GM19035 (cell line): Measurements from ENCODE around the gene CDK10.

Experiments used
- ATAC-seq: cut with Tn5 transposase; IDR thresholded peaks from one replicate; pipeline ENCODE4 v1.9.1; 2021; ENCODE audit not compliant: unreplicated experiment

The CDK10 gene

DNA sequence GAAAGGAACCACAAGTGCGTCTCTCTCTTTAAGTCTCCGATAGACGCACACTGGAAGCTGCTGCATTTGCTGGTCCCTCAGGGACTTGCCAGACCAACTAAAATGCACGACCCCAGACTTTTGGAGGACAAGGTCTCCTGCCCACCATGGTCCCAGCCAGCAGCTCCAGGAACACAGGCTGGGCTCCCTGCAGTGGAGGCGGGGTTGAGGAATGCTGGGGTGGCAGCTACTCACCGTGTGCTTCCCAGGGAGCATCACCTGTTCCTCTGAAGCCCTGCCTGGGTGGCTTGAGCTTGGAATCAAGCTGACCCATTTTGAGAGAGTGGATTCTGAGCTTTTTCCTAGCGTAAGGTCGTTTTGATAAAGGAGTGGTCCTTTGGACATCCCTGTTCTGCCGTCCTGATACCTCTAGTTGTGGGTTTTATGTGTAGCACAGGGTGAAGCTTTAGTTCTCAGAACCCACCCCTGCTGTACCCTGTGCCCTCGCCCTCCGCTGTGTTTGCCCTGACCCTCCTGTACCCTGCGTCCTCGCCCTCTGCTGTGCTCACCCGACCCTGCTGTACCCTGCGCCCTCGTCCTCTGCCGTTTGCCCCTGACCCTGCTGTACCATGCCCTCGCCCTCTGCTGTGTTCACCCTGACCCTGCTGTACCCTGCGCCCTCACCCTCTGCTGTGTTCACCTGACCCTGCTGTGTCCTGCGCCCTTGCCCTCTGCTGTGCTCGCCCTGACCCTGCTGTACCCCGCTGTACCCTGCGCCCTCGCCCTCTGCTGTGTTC lies 45.8 kb downstream of the CDK10 start:
- ATAC-seq = no peak

DNA sequence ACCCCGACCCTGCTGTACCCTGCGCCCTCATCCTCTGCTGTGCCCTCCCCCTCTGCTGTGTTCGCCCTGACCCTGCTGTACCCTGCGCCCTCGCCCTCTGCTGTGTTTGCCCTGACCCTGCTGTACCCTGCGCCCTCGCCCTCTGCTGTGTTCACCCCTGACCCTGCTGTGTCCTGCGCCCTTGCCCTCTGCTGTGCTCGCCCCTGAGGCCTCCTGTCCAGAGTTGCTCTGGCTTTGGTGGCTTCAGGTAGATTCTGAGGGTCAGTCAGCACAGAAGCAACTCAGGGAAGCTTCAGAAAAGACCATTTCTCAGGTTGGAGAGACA lies 46.4 kb downstream of the CDK10 start:
- no peak for ATAC-seq

DNA sequence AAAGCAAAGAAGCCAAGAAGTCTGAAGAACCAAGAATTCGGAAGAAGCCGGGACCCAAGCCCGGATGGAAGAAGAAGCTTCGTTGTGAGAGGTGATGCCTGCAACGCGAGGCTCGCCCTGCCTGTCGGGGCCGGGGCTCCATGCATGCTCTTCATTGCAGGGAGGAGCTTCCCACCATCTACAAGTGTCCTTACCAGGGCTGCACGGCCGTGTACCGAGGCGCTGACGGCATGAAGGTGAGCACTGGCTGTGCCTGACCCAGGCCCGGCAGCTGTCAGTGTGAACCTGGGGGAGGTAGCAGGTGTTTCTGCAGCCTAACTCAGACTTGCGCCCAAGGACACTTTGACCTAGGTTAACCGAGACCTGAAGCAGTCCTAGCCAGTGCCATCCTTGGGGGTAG lies 46.8 kb downstream of the CDK10 start:
- no peak for ATAC-seq

DNA sequence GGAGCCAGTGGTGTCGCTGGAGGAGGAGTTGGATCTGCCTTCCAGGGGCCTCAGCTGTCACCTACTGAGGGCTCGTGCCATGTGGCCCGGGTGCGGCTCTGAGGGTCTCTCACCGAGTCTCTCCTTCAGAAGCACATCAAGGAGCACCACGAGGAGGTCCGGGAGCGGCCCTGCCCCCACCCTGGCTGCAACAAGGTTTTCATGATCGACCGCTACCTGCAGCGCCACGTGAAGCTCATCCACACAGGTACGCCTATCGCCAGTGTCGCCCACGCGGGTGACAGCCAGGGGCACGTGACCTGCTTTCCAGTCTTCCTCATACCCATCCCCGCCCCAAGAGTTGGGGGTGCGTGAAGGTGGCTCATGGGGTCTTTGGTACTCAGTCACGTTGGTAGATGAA lies 47.3 kb downstream of the CDK10 start:
- no peak for ATAC-seq

DNA sequence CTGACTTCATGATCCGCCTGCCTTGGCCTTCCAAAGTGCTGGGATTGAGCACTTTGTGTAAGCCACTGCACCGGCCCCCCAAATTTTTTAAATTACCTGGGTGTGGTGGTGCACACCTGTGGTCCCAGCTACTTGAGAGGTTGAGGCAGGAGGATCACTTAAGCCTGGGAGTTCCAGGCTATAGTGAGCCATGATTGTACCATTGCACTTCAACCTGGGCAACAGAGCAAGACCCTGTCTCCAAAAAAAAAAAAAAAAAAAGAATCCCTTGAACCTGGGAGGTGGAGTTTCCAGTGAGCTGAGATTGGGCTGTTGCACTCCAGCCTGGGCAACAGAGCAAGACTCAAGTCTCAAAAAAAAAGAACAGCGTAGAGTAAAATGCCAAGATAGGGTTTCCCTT lies 50.1 kb downstream of the CDK10 start:
- no peak for ATAC-seq

DNA sequence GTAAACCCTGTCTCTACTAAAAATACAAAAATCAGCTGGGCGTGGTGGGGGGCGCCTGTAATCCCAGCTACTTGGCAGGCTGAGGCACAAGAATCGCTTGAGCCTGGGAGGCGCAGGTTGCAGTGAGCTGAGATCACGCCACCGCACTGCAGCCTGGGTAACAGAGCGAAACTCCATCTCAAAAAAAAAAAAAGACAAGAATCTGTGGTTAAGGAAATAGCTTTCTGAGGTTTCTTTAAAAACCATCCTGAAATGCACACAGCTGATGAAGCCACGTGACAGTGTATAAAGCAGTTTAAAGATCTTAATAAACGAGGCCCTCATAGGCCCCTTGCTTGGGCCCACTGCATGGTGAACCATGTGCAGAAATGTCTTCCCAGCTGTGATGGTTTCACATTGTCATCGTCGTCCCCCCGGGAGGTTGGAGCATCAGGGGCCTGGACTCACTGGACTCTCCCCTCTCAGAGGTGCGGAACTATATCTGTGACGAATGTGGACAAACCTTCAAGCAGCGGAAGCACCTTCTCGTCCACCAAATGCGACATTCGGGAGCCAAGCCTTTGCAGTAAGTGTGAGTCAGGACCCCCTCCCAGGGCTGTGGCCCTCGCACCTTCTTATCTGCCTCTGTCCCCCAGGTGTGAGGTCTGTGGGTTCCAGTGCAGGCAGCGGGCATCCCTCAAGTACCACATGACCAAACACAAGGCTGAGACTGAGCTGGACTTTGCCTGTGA lies 51.0 kb downstream of the CDK10 start:
- no peak for ATAC-seq

DNA sequence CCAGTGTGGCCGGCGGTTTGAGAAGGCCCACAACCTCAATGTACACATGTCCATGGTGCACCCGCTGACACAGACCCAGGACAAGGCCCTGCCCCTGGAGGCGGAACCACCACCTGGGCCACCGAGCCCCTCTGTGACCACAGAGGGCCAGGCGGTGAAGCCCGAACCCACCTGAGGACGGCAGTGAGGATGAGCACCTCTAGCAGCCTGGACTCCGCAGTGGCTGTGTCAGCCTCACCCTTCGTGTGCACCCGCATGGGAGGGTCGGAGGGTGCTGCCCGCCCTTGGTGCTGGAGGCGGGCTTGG lies 51.5 kb downstream of the CDK10 start:
- no peak for ATAC-seq

DNA sequence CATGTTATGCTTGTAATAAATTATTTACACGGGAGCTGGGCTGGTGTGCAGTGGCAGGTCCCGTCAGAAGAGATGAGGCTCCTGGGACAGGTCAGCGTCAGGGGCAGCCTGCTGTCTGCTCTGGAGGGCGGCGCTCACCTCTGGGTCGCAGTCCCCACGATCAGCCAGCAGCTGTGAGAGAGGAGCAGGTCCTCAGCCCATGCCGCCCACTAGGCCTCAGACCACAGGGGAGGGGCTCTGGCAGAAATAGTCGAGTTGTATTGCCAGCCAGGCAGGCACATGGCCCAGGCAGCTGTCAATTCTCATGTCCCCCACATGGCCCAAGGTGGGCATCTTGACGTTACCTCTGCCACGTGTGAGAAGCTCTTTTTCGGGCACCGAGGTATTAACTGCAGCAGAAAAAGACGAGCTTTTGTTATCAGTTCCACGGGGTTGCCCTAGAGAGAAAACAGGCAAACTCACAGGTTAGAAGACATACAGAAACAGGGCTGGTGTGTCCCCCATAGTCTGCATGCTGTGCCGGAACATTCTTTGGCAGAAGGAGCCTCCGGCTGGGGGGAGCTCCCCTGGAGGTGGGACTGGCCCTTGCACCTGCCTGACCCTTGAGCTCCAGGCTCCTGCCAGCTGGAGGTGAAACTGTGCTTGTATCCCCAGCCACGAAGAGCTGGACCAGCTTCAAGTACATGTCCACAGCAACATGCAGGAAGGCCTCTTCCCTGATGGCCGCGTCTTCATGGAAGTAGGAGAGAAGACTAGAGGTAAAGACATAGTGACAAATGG lies 52.2 kb downstream of the CDK10 start:
- no peak for ATAC-seq

DNA sequence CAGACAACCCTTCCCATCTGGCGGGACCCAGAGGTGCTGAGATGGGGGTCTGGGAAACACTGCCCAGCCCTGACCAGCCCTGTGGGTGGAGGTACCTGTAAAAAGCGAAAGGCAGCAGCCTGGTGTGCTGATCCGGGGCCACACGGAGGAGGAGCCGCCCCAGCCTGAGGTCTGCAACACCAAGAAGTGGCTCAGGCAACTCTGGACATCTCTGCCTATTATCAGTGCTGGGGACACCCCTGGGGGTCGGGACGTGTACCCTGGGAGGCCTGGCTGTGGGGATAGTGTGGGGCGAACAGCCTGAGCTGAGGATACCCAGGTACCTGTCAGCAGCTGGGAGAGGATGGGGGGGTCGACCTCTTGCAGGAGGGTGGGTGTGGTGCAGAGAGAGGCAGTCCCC lies 52.9 kb downstream of the CDK10 start:
- ATAC-seq = no peak

DNA sequence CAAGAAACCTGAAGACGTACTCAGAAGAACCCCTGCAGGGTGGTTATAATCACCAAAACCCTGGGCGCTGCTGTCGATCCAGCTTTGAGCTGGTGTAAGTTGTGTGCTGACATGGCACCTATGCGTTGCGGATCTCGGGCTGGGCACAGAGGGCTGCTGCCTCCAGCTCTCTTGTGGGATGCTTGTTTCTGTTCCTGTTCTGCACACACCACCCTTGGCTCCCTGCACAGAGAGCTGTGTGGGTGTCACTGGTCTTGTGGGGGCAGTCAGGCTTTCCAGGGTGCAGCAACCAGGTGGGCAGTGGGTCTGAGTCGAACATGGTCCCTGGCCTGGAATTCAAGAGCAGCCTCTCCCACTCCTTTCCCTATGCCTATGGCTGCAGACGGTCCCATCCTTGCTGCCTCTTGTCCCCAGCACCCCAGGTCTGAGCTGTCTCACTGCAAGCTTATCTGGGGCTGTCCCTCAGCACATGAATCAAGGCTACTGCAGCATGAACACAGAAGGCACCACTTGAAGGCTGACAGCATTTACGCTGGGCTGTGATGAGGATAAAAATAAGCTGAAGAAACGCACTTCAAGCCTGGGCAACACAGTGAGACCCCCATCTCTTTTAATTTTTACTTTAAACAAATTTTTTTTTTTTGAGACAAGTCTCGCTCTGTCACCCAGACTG lies 55.0 kb downstream of the CDK10 start:
- no peak for ATAC-seq

DNA sequence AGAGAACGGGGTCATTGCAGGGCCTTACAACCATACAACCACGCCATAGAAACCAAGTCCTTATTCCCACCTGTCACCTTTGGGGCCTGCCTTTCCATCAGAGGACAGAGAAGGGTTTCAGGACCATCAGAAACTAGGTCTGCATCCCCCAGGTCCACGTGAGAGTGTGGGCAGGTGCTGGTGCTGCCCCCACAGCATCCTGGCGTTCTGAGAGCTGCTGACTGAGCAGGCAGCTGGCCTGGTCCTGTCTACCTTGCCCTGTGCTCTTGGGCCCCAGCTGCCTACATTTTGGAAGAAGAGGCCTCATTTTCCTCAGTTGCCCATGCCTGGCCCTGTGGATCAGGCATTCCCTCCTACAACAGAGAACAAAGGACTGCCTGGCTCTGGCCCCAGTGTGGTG lies 56.5 kb downstream of the CDK10 start:
- no peak for ATAC-seq

DNA sequence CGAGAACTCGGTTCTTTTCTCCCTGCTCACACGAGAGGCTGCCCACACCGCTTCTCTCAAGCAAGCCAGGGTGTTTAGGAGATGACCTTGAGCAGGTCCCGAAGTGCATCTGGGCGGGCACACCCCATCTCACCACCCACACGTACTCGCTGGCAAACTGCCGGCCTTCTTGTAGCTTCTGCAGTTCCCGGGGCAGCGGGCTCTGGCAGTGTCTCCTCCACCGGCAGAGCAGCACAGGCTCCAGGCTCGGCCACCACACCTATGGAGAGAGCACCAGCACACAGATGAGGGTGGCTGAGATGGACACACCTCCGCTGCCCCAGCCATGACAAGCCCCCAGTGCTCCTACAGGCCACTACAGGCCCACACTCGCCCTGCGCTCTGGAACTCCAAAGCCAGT lies 58.3 kb downstream of the CDK10 start:
- ATAC-seq = no peak
